DND-41 (cell line): ENCODE measurements around the gene LNX1.

Experiments used
- CTCF ChIP-seq: IDR thresholded peaks from 2 replicates; pipeline ENCODE4 v1.5.1; 2012; ENCODE audit warnings: borderline replicate concordance, low read length, moderate library complexity, mild to moderate bottlenecking; ENCODE audit not compliant: poor library complexity, severe bottlenecking; ENCODE audit errors: extremely low read depth
- EZH2 ChIP-seq: IDR thresholded peaks from 3 replicates; pipeline ENCODE4 v1.6.1; 2012; ENCODE audit warnings: borderline replicate concordance, low read depth, mild to moderate bottlenecking, moderate library complexity, low read length, inconsistent platforms; ENCODE audit not compliant: severe bottlenecking

- TF ChIP-seq CTCF (no peak), EZH2 (no peak)
Observed at GRCh38 chr4:53480909-53481308, 110.4 kb downstream of the LNX1 start.
